ENCODE measurements around the gene PRKAG2.

PRKAG2 gene

GRCh38 chr7:151890355-151891004 lies 13.6 kb upstream of the PRKAG2 start:
- TF ChIP-seq CTCF (IDR thresholded peaks at IDR 0.05; ENCODE audit: insufficient read depth, missing control alignments) = no peak
- no peak for DNase-seq (ENCODE audit: insufficient read length, low spot score)
- FAIRE-seq = no peak

GRCh38 chr7:151889406-151890354 lies 12.8 kb upstream of the PRKAG2 start:
- DNase-seq (ENCODE audit: insufficient read length, low spot score) = no peak
- no peak for FAIRE-seq

GRCh38 chr7:151888079-151889067 lies 11.5 kb upstream of the PRKAG2 start:
- DNase-seq (ENCODE audit: insufficient read length, low spot score) (no peak), FAIRE-seq (no peak)
- TF ChIP-seq CTCF (IDR thresholded peaks at IDR 0.05; ENCODE audit: insufficient read depth, missing control alignments) = no peak

More at GRCh38 chr7:151889406-151890354, 12.8 kb upstream of the PRKAG2 start:
- no peak for TF ChIP-seq CTCF (IDR thresholded peaks at IDR 0.05; ENCODE audit: insufficient read depth, missing control alignments)

- no peak for TF ChIP-seq CTCF (IDR thresholded peaks at IDR 0.05; ENCODE audit: insufficient read depth, missing control alignments)
- DNase-seq (ENCODE audit: insufficient read length, low spot score) = no peak
- no peak for FAIRE-seq
These were observed 9.9 kb upstream of the PRKAG2 start for GRCh38 chr7:151886783-151887182.

- FAIRE-seq = no peak
- no peak for DNase-seq (ENCODE audit: insufficient read length, low spot score)
- no peak for TF ChIP-seq CTCF (IDR thresholded peaks at IDR 0.05; ENCODE audit: insufficient read depth, missing control alignments)
These were observed 8.3 kb upstream of the PRKAG2 start for GRCh38 chr7:151885202-151885580.

- TF ChIP-seq CTCF (IDR thresholded peaks at IDR 0.05; ENCODE audit: insufficient read depth, missing control alignments) = no peak
- no peak for DNase-seq (ENCODE audit: insufficient read length, low spot score)
- no peak for FAIRE-seq
These were observed 7.6 kb upstream of the PRKAG2 start for GRCh38 chr7:151884312-151885201.

Measured in D721Med (cell line).